GM12892 (cell line): Measurements from ENCODE around the gene FAM180A. TPM values are rescaled to one million over a fixed set of nuclear protein-coding genes. Genes with fewer than 3 reads are reported as not detected.

ENCODE experiments used
- DNase-seq: peaks from one replicate; pipeline ENCODE4 v3.0.0; 2011; ENCODE audit not compliant: insufficient read length
- FAIRE-seq: peaks from 2 replicates; lab custom pipeline; 2011; peaks lifted over from hg19 to GRCh38; lab: Jason Lieb, UNC
- POLR2A ChIP-seq: IDR thresholded peaks from 2 replicates; pipeline ENCODE4 v1.6.1; 2011; ENCODE audit warnings: low read depth, low read length, control low read depth
- POLR2AphosphoS5 ChIP-seq: IDR thresholded peaks from 2 replicates; pipeline ENCODE4 v1.6.1; 2011; ENCODE audit warnings: low read depth, low read length, control low read depth
- TAF1 ChIP-seq: IDR thresholded peaks from 2 replicates; pipeline ENCODE4 v1.6.1; 2011; ENCODE audit warnings: low read depth, mild to moderate bottlenecking, control low read depth, low read length, borderline replicate concordance
- polyA plus RNA-seq: library from polyadenylated mRNA; unstranded; fragments of >200 nt; gene quantifications from one replicate; pipeline ENCODE4 v1.2.1, GENCODE V29; 2012; ENCODE audit warnings: missing spikeins, inconsistent platforms; ENCODE audit not compliant: missing spikeins

Gene FAM180A
- polyA plus RNA-seq: not detected

DNA sequence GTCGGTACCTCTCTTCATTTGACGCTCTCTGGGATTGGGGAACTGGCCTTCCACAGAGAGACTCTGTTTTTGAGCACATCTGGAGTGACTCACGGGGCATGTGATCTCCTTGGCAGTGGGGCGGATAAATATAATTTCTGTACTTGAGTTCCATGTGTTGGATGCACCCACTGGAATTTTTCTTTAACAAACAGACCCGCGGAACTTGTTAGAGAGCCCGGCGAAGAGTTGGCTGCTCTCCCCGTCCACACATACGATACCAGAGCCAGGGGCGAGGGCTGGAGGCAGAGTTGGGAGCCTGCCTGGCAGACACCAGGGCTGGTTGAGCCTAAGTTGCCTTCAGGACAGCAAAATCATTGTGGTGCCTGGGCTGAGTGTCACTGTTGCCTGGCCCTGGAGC is at the start of gene FAM180A:
Gene FAM180A, minus strand, starts transcription at position 44 of the 400 bp plus-strand sequence. CDS start 233 bp downstream, outside the sequence.
- no peak for FAIRE-seq
- DNase-seq: no peak
- no peak for TF ChIP-seq POLR2A
- no peak for TF ChIP-seq TAF1
- TF ChIP-seq POLR2AphosphoS5: no peak

GRCh38 chr7:135798095-135798494 is 49.5 kb upstream of the FAM180A start:
- FAIRE-seq (no peak), DNase-seq (no peak)
- TF ChIP-seq POLR2AphosphoS5: no peak
- no peak for TF ChIP-seq TAF1
- TF ChIP-seq POLR2A: no peak

GRCh38 chr7:135795846-135796570 is 47.4 kb upstream of the FAM180A start:
- TF ChIP-seq POLR2AphosphoS5 (no peak), POLR2A (no peak), TAF1 (no peak)
- DNase-seq: no peak
- no peak for FAIRE-seq

GRCh38 chr7:135793841-135794240 is 45.2 kb upstream of the FAM180A start:
- no peak for DNase-seq
- no peak for FAIRE-seq
- TF ChIP-seq TAF1 (no peak), POLR2A (no peak), POLR2AphosphoS5 (no peak)

DNA sequence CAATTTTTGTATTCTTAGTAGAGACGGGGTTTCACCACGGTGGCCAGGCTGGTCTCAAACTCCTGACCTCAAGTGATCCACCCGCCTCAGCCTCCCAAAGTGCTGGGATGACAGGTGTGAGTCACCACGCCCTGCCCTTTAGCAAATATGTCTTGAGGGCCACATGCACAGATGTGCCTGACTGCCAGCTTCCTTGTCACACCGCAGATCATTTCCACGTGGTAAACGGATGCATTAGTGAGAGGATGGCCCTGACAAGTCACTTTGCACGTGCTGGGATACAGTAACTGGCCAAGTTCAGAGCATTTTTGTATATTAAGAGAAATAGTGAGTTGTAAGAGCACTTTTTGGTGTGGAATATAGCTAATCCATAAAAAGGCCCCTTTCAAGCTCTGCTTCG is 44.3 kb upstream of the FAM180A start:
- FAIRE-seq (no peak), DNase-seq (no peak)
- TF ChIP-seq TAF1: no peak

DNA sequence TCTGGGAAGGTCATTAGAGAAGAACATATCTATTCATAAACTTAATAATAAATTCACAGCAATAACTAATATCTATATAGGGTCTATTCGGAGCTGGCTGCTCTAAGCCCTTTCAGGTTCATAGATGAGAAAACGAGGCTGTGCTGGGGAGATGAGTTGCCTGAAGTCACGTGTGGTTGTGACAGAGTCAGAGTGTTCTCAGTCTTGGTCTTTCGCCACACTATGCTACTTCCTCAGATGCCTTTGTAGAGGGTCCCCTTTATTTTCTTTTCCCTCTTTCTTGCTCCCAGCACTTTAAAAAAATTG is 43.7 kb upstream of the FAM180A start:
- TF ChIP-seq POLR2AphosphoS5 (no peak), TAF1 (no peak)
- no peak for FAIRE-seq
- DNase-seq: no peak

DNA sequence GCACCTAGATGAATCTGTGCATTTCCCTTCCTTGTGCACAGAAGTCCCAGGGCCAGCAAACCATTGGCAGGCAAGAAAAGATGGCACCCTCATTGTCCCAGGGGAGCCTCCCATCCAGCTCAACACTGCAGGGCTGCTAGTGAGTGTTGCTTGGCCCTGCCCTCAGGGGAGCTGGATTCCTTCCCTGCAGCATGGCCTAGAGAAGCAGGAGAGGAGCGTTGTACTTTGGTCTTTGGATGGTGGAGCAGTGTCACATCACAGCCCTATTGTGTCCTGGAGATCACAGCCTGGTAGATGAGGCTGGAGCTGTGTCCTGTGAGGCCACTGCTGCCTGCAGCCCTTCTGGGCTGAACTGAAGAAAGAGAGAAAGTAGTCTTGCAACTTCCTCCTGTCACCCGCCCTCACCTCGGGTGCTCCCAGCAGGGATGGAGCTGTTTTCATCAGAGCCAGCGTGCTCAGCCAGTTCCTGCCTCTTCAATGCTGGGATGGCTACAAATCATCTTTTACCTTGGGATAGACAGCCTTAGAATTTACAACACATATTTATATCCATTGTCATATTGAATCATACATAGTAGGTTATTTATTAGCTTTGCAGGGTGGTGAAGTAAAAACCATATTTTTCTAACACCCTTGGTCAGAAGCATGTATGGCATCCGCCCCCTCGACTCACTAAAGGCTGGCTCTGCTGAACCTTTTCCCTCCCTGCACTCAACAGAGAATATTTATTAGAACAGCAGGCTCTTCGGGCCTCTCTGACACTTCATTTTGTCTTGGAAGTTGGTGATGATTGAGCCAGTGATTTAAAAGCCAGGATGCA is 43.1 kb upstream of the FAM180A start:
- TF ChIP-seq POLR2A (no peak), POLR2AphosphoS5 (no peak), TAF1 (no peak)
- no peak for DNase-seq
- FAIRE-seq: no peak

GRCh38 chr7:135790371-135790977 is 41.9 kb upstream of the FAM180A start:
- TF ChIP-seq POLR2AphosphoS5 (no peak), POLR2A (no peak), TAF1 (no peak)
- no peak for FAIRE-seq
- DNase-seq: no peak

GRCh38 chr7:135789956-135790355 is 41.3 kb upstream of the FAM180A start:
- DNase-seq: no peak
- FAIRE-seq: no peak
- TF ChIP-seq POLR2AphosphoS5 (no peak), TAF1 (no peak), POLR2A (no peak)

DNA sequence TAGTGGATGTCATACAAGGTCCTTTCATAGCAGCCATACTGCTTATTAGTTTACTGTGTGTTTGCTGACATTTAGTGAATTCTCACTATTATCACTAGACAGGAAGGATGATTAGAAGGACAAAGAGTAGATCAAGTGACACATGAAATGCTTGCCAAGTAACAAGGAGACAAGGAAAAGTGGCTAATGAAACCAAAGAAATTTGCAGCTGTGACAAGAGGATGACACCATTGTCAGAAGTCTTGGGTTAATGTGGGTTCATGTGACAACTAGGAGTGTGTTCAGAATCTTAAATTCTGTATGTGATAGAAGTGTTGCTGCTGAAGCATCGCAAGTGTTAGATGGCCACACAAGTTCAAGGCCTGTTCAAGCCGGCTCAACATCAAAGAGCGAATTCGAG is 40.8 kb upstream of the FAM180A start:
- TF ChIP-seq POLR2A: no peak
- DNase-seq (no peak), FAIRE-seq (no peak)

- FAIRE-seq: no peak
- DNase-seq: no peak
- TF ChIP-seq TAF1 (no peak), POLR2AphosphoS5 (no peak), POLR2A (no peak)
Measured at GRCh38 chr7:135786911-135787310, 38.3 kb upstream of the FAM180A start.

- no peak for FAIRE-seq
- no peak for TF ChIP-seq POLR2AphosphoS5
- TF ChIP-seq POLR2A: no peak
- no peak for TF ChIP-seq TAF1
- DNase-seq: no peak
Measured at GRCh38 chr7:135785065-135785464, 36.5 kb upstream of the FAM180A start.
